GM12873 (cell line): ENCODE measurements around the gene CFAP410.

Experiments
- CTCF ChIP-seq: IDR thresholded peaks from 2 replicates; pipeline ENCODE4 v1.5.1; 2012; ENCODE audit warnings: low read depth, mild to moderate bottlenecking, moderate library complexity, low read length, control low read depth; ENCODE audit not compliant: insufficient read depth; ENCODE audit errors: missing control alignments

The CFAP410 gene

GRCh38 chr21:44283948-44284347 is 55.2 kb downstream of the CFAP410 start:
- TF ChIP-seq CTCF = no peak

- no peak for TF ChIP-seq CTCF
Observed at GRCh38 chr21:44282370-44282769, 56.8 kb downstream of the CFAP410 start.

GRCh38 chr21:44281801-44282200 is 57.4 kb downstream of the CFAP410 start:
- no peak for TF ChIP-seq CTCF

GRCh38 chr21:44279354-44280260 is 59.6 kb downstream of the CFAP410 start:
- no peak for TF ChIP-seq CTCF
